Gastroesophageal sphincter (tissue), 3 donors: ENCODE measurements around the gene CDK7.

ENCODE experiments used
- CTCF ChIP-seq, 4 experiments: fragments of 200-600 bp in 2 of 4; fragments of 450-650 bp in 2 of 4; sonication (generic) in 1 of 4; IDR thresholded peaks; one replicate each; pipeline ENCODE4 v1.5.1; 2017 to 2019; ENCODE audit warnings: antibody characterized with exemption in 4 of 4, mild to moderate bottlenecking in 2 of 4, moderate library complexity in 2 of 4
- EP300 ChIP-seq: sonication (generic); formaldehyde crosslinking; IDR thresholded peaks from one replicate; pipeline ENCODE4 v1.6.1; 2017; ENCODE audit warnings: antibody characterized with exemption, mild to moderate bottlenecking

- TF ChIP-seq EP300 (no peak), CTCF (IDR thresholded peaks at IDR 0.05) (no peak)
Measured at GRCh38 chr5:69326365-69326764, 91.7 kb downstream of the CDK7 start.
